ENCODE data around the gene PCBP1.

DNA sequence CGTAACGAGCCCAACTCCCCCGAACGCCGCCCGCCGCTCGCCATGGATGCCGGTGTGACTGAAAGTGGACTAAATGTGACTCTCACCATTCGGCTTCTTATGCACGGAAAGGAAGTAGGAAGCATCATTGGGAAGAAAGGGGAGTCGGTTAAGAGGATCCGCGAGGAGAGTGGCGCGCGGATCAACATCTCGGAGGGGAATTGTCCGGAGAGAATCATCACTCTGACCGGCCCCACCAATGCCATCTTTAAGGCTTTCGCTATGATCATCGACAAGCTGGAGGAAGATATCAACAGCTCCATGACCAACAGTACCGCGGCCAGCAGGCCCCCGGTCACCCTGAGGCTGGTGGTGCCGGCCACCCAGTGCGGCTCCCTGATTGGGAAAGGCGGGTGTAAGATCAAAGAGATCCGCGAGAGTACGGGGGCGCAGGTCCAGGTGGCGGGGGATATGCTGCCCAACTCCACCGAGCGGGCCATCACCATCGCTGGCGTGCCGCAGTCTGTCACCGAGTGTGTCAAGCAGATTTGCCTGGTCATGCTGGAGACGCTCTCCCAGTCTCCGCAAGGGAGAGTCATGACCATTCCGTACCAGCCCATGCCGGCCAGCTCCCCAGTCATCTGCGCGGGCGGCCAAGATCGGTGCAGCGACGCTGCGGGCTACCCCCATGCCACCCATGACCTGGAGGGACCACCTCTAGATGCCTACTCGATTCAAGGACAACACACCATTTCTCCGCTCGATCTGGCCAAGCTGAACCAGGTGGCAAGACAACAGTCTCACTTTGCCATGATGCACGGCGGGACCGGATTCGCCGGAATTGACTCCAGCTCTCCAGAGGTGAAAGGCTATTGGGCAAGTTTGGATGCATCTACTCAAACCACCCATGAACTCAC is 673 bp downstream of the PCBP1 start:
- TF ChIP-seq POLR2AphosphoS5 (IDR thresholded peaks at IDR 0.05) (peak; percentile 79 to 86 (median 81)), POLR2A (IDR thresholded peaks at IDR 0.05) (no peak)
- TF ChIP-seq, protein P1, sequence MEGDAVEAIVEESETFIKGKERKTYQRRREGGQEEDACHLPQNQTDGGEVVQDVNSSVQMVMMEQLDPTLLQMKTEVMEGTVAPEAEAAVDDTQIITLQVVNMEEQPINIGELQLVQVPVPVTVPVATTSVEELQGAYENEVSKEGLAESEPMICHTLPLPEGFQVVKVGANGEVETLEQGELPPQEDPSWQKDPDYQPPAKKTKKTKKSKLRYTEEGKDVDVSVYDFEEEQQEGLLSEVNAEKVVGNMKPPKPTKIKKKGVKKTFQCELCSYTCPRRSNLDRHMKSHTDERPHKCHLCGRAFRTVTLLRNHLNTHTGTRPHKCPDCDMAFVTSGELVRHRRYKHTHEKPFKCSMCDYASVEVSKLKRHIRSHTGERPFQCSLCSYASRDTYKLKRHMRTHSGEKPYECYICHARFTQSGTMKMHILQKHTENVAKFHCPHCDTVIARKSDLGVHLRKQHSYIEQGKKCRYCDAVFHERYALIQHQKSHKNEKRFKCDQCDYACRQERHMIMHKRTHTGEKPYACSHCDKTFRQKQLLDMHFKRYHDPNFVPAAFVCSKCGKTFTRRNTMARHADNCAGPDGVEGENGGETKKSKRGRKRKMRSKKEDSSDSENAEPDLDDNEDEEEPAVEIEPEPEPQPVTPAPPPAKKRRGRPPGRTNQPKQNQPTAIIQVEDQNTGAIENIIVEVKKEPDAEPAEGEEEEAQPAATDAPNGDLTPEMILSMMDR (IDR thresholded peaks at IDR 0.05 in 8 of 11, conservative IDR thresholded peaks at IDR 0.05 in 3 of 11) = peak in 2 of 11 experiments; percentile 8 to 14
